Uterus (tissue), 4 donors: ENCODE results near the gene PTPA. TPM values are rescaled to one million over a fixed set of nuclear protein-coding genes. Genes with fewer than 3 reads are reported as not detected.
"Not testable (repeated sequence)": the region's sequence is repeated elsewhere in the genome, so short reads cannot be mapped to it uniquely, and the experiment has no call there.

Experiments used
- DNase-seq, 2 donors: peaks; one replicate each; pipeline ENCODE4 v3.0.0-alpha.2; 2019 to 2020
- H3K27ac ChIP-seq, 2 donors: fragments of 200-600 bp; sonication (generic); 1 replicate in 1 of 2; 2 replicates in 1 of 2; pipeline ENCODE4 v1.5.1; 2016 to 2018
- H3K27me3 ChIP-seq, 2 donors: fragments of 200-600 bp; sonication (generic); one replicate each; pipeline ENCODE4 v1.5.1; 2018 to 2019; ENCODE audit warnings: control low read depth in 1 of 2
- H3K36me3 ChIP-seq, 2 donors: fragments of 200-600 bp; sonication (generic); one replicate each; pipeline ENCODE4 v1.5.1; 2019; ENCODE audit warnings: control low read depth in 1 of 2
- H3K4me1 ChIP-seq, 2 donors: fragments of 200-600 bp; sonication (generic); one replicate each; pipeline ENCODE4 v1.5.1; 2018 to 2019; ENCODE audit warnings: control low read depth in 1 of 2
- H3K4me3 ChIP-seq, 2 donors: fragments of 200-600 bp; sonication (generic); 1 replicate in 1 of 2; 2 replicates in 1 of 2; pipeline ENCODE4 v1.5.1; 2018 to 2019; ENCODE audit warnings: mild to moderate bottlenecking in 1 of 2
- H3K9me3 ChIP-seq, 2 donors: fragments of 200-600 bp; sonication (generic); one replicate each; pipeline ENCODE4 v1.5.1; 2019; ENCODE audit warnings: control low read depth in 1 of 2
- CTCF ChIP-seq, 4 experiments: fragments of 200-600 bp in 2 of 4; fragments of 450-650 bp in 2 of 4; sonication (generic) in 2 of 4; IDR thresholded peaks; one replicate each; pipeline ENCODE4 v1.5.1; 2016 to 2019; ENCODE audit warnings: antibody characterized with exemption in 4 of 4, mild to moderate bottlenecking in 2 of 4, moderate library complexity in 1 of 4
- POLR2A ChIP-seq, 2 donors: fragments of 450-650 bp; IDR thresholded peaks; one replicate each; pipeline ENCODE4 v1.6.1; 2016; ENCODE audit warnings: antibody characterized with exemption in 2 of 2, mild to moderate bottlenecking in 1 of 2, moderate library complexity in 1 of 2
- intact Hi-C: fragments of 100-400 bp; cut with DNase I; formaldehyde crosslinking; loops from one replicate; pipeline ENCODE4 v1.15.1; 2023; ENCODE audit warnings: low total_unique reads
- total RNA-seq, 4 donors: library from RNA; depleted of rRNA in 3 of 4; stranded (reverse); fragments of >200 nt in 3 of 4; gene quantifications; one replicate each; pipeline versions ENCODE4 v1.1.0 to v1.2.4, GENCODE V29; 2014 to 2023
- donor health status: DM: yes; HTN: yes; CAD: no.

Gene PTPA
- total RNA-seq, 4 donors from 2014 or later: 28.9 to 107 (median 62.1) TPM

- no peak for DNase-seq
- Histone ChIP-seq H3K27ac (no peak overlapping the region), H3K4me1 (no peaks in the 10 kb centered on the region), H3K36me3 (no peaks in the 10 kb centered on the region), H3K9me3 (no peaks in the 10 kb centered on the region), H3K4me3 (no peak overlapping the region), H3K27me3 (no peaks in the 10 kb centered on the region)
- TF ChIP-seq CTCF (IDR thresholded peaks at IDR 0.05): no peak
- intact Hi-C loops: loop anchor here (10.0 kb wide), 1 partner anchor 663 kb away; no protein-coding TSS in a partner anchor
These were observed 10.3 kb downstream of the PTPA start for GRCh38 chr9:129121483-129121882.

GRCh38 chr9:129122133-129122532 is 10.9 kb downstream of the PTPA start:
- H3K4me3 ChIP-seq: no peak overlapping the region
- intact Hi-C loops: loop anchor here (10.0 kb wide), 1 partner anchor 663 kb away; no protein-coding TSS in a partner anchor
- no peaks in the 10 kb centered on the region for H3K36me3 ChIP-seq
- no peak overlapping the region for H3K27ac ChIP-seq
- no peak for TF ChIP-seq CTCF (IDR thresholded peaks at IDR 0.05)
- no peak for TF ChIP-seq POLR2A (IDR thresholded peaks at IDR 0.05)
- H3K9me3 ChIP-seq: no peaks in the 10 kb centered on the region
- H3K4me1 ChIP-seq: no peaks in the 10 kb centered on the region
- no peak for DNase-seq
- H3K27me3 ChIP-seq: no peaks in the 10 kb centered on the region

GRCh38 chr9:129122976-129123375 is 11.8 kb downstream of the PTPA start:
- H3K4me3 ChIP-seq, H3K27ac ChIP-seq, H3K36me3 ChIP-seq, H3K27me3 ChIP-seq, DNase-seq, H3K9me3 ChIP-seq, H3K4me1 ChIP-seq: not testable (repeated sequence)
- intact Hi-C loops: loop anchor here (10.0 kb wide), 1 partner anchor 662 kb away; no protein-coding TSS in a partner anchor

- Histone ChIP-seq H3K27ac (no peak overlapping the region), H3K9me3 (no peaks in the 10 kb centered on the region), H3K4me1 (no peaks in the 10 kb centered on the region), H3K36me3 (no peaks in the 10 kb centered on the region), H3K4me3 (no peak overlapping the region), H3K27me3 (no peaks in the 10 kb centered on the region)
- DNase-seq: no peak
- intact Hi-C loops: loop anchor here (10.0 kb wide), 1 partner anchor 660 kb away; no protein-coding TSS in a partner anchor
- TF ChIP-seq POLR2A (IDR thresholded peaks at IDR 0.05) (no peak), CTCF (IDR thresholded peaks at IDR 0.05) (no peak)
These were observed 13.4 kb downstream of the PTPA start for GRCh38 chr9:129124506-129125069.

- DNase-seq: no peak
- intact Hi-C loops: loop anchor here (10.0 kb wide), 1 partner anchor 659 kb away; no protein-coding TSS in a partner anchor
- Histone ChIP-seq H3K4me1 (no peaks in the 10 kb centered on the region), H3K9me3 (no peaks in the 10 kb centered on the region), H3K27ac (no peak overlapping the region), H3K27me3 (no peaks in the 10 kb centered on the region), H3K4me3 (no peak overlapping the region), H3K36me3 (no peaks in the 10 kb centered on the region)
- TF ChIP-seq POLR2A (IDR thresholded peaks at IDR 0.05) (no peak), CTCF (IDR thresholded peaks at IDR 0.05) (no peak)
These were observed 14.3 kb downstream of the PTPA start for GRCh38 chr9:129125478-129125877.
